22Rv1 (cell line): ENCODE results near the gene CDC42EP4.

Source experiments
- H3K27ac ChIP-seq: fragments of 450-650 bp; 2 replicates; pipeline ENCODE4 v1.5.1; 2017
- CTCF ChIP-seq: fragments of 450-650 bp; IDR thresholded peaks from 2 replicates; pipeline ENCODE4 v1.5.1; 2017; ENCODE audit warnings: mild to moderate bottlenecking
- ZFX ChIP-seq: fragments of 450-650 bp; IDR thresholded peaks from 2 replicates; pipeline ENCODE4 v1.6.1; 2017; ENCODE audit warnings: antibody characterized with exemption, borderline replicate concordance

The CDC42EP4 gene

GRCh38 chr17:73271072-73271471 is 40.7 kb downstream of the CDC42EP4 start:
- TF ChIP-seq ZFX = no peak
- TF ChIP-seq CTCF = no peak

DNA sequence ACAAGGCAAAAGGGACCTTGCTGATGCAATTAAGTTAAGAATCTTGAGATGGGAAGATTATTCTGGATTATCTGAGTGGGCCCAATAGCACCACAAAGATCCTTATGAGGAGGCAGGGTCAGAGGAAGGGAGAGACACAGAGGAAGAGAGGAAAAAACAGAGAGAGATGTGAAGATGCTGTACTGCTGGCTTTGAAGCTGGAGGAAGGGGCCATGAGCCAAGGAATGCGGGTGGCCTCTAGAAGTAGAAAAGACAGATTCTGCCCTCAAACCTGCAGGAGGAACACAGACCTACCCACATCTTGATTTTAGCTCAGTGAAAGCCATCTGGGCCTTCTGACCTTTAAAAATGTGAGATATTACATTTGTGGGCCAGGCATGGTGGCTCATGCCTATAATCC is 42.0 kb downstream of the CDC42EP4 start:
- H3K27ac ChIP-seq = no peak overlapping the region
- TF ChIP-seq CTCF = no peak

More at GRCh38 chr17:73271072-73271471, 40.7 kb downstream of the CDC42EP4 start:
- H3K27ac ChIP-seq = no peak overlapping the region

GRCh38 chr17:73269329-73269615 is 42.5 kb downstream of the CDC42EP4 start:
- TF ChIP-seq CTCF (no peak), ZFX (no peak)

GRCh38 chr17:73268582-73269328 is 43.0 kb downstream of the CDC42EP4 start:
- no peak overlapping the region for H3K27ac ChIP-seq
- TF ChIP-seq ZFX (no peak), CTCF (no peak)

More at GRCh38 chr17:73269329-73269615, 42.5 kb downstream of the CDC42EP4 start:
- H3K27ac ChIP-seq = no peak overlapping the region

GRCh38 chr17:73267648-73268537 is 43.9 kb downstream of the CDC42EP4 start:
- no peak for TF ChIP-seq ZFX
- no peak for TF ChIP-seq CTCF
- no peak overlapping the region for H3K27ac ChIP-seq

- H3K27ac ChIP-seq = no peak overlapping the region
- TF ChIP-seq CTCF (no peak), ZFX (no peak)
These were observed 45.0 kb downstream of the CDC42EP4 start for GRCh38 chr17:73266796-73267195.
